SK-N-SH treated with all-trans-retinoic acid at 6 μM for 48 hours (cell line): ENCODE data around the gene CDH24.

ENCODE experiments used
- ATAC-seq: fragments of 200-7000 bp; cut with Tn5 transposase; 3 replicates; pipeline ENCODE4 v1.9.1; 2020; ENCODE audit warnings: mild to moderate bottlenecking, moderate library complexity
- ARNTL ChIP-seq: fragments of 450-650 bp; formaldehyde crosslinking; IDR thresholded peaks from 2 replicates; pipeline ENCODE4 v1.5.0; 2020; ENCODE audit warnings: low read depth, mild to moderate bottlenecking, moderate library complexity, borderline replicate concordance
- BACH2 ChIP-seq: fragments of 250-450 bp; sonication (Bioruptor Pico); IDR thresholded peaks from 2 replicates; pipeline ENCODE4 v1.9.0; 2021; ENCODE audit warnings: mild to moderate bottlenecking, borderline replicate concordance
- CSDC2 ChIP-seq: fragments of 250-450 bp; sonication (Bioruptor Pico); IDR thresholded peaks from 2 replicates; pipeline ENCODE4 v1.5.0; 2020; ENCODE audit warnings: mild to moderate bottlenecking, moderate library complexity
- GLIS3 ChIP-seq: fragments of 250-450 bp; sonication (Bioruptor Pico); IDR thresholded peaks from 2 replicates; pipeline ENCODE4 v1.5.0; 2020; ENCODE audit warnings: mild to moderate bottlenecking, moderate library complexity
- ISL1 ChIP-seq: fragments of 250-450 bp; sonication (Bioruptor Pico); IDR thresholded peaks from 2 replicates; pipeline ENCODE4 v2.1.2; 2022; ENCODE audit warnings: mild to moderate bottlenecking, moderate library complexity
- OSR1 ChIP-seq: fragments of 250-450 bp; sonication (Bioruptor Pico); IDR thresholded peaks from 2 replicates; pipeline ENCODE4 v1.8.0; 2022; ENCODE audit warnings: moderate library complexity, mild to moderate bottlenecking, inconsistent platforms
- PPARA ChIP-seq: fragments of 250-450 bp; sonication (Bioruptor Pico); IDR thresholded peaks from 2 replicates; pipeline ENCODE4 v1.5.0; 2020; ENCODE audit warnings: mild to moderate bottlenecking, borderline replicate concordance
- RARB ChIP-seq: fragments of 250-450 bp; sonication (Bioruptor Pico); IDR thresholded peaks from 2 replicates; pipeline ENCODE4 v1.8.0; 2021; ENCODE audit warnings: mild to moderate bottlenecking, moderate library complexity
- TCF4 ChIP-seq: fragments of 250-450 bp; sonication (Bioruptor Pico); IDR thresholded peaks from 2 replicates; pipeline ENCODE4 v1.8.0; 2021; ENCODE audit warnings: mild to moderate bottlenecking, moderate library complexity, borderline replicate concordance
- TOX ChIP-seq: fragments of 250-450 bp; sonication (Bioruptor Pico); IDR thresholded peaks from 2 replicates; pipeline ENCODE4 v1.8.0; 2021; ENCODE audit warnings: mild to moderate bottlenecking, moderate library complexity, borderline replicate concordance
- ZFP30 ChIP-seq: fragments of 450-650 bp; formaldehyde crosslinking; IDR thresholded peaks from 2 replicates; pipeline ENCODE4 v1.5.0; 2022; ENCODE audit warnings: mild to moderate bottlenecking, moderate library complexity
- ZNF565 ChIP-seq: fragments of 450-650 bp; formaldehyde crosslinking; conservative IDR thresholded peaks from 2 replicates; pipeline ENCODE4 v1.5.0; 2020; ENCODE audit warnings: low read depth, mild to moderate bottlenecking, moderate library complexity
- ZNF70 ChIP-seq: fragments of 450-650 bp; formaldehyde crosslinking; IDR thresholded peaks from 2 replicates; pipeline ENCODE4 v1.5.0; 2020; ENCODE audit warnings: mild to moderate bottlenecking, moderate library complexity
- ZNF8 ChIP-seq: fragments of 450-650 bp; formaldehyde crosslinking; IDR thresholded peaks from 2 replicates; pipeline ENCODE4 v1.5.0; 2020; ENCODE audit warnings: mild to moderate bottlenecking, moderate library complexity
- TF ChIP-seq, protein P1 (sequence below): fragments of 250-450 bp; sonication (Bioruptor Pico); IDR thresholded peaks from 2 replicates; pipeline ENCODE4 v1.5.0; 2020; ENCODE audit warnings: mild to moderate bottlenecking, moderate library complexity
- TF ChIP-seq, protein P2 (sequence below): fragments of 250-450 bp; sonication (Bioruptor Pico); IDR thresholded peaks from 2 replicates; pipeline ENCODE4 v1.8.0; 2020; ENCODE audit warnings: mild to moderate bottlenecking, moderate library complexity, borderline replicate concordance
- TF ChIP-seq, protein P3 (sequence below): fragments of 250-450 bp; sonication (Bioruptor Pico); IDR thresholded peaks from 2 replicates; pipeline ENCODE4 v1.5.1; 2021; ENCODE audit warnings: mild to moderate bottlenecking, moderate library complexity

CDH24 gene

DNA sequence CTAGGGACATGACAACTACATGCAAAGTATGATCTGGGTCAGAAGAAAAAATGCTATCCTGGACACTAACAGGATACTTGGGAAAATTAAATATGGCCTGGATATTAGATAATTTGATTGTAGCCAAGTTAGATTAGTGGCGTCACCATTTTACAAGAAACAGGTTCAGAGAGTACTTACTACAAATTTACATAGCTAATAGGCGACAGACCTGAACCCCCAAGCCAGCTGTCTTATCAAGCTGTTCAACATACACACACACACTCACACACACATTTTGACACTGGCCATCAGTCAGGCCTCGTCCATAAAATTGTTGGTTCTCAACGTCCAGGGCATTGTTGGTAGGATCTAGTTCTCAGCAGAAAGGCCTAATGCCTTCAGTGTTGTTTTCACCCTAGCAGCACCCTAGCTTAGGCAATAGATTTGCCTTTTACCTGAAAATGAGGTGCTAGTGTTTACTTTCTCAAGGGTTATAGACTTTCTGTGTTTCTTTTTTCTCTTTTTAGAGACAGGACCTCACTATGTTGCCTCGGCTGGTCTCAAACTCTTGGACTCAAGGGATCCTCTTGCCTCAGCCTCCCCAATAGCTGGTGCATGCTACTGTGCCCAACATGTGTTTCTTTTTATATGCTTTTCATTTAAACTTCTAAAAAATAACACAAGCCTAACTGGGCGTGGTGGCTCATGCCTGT is 44.1 kb downstream of the CDH24 start:
- peak; percentile 29; the same call in 1 of the 3 replicates for ATAC-seq
- TF ChIP-seq PPARA (CRISPR knock-in tag) (no peak), RARB (CRISPR knock-in tag) (no peak), ARNTL (CRISPR knock-in tag) (no peak), GLIS3 (CRISPR knock-in tag) (no peak), ZNF70 (CRISPR knock-in tag) (0 out of 2 replicates have a peak, but pooled peaks have one; percentile 20), TCF4 (peak; percentile 79; the same call in 1 of the 2 replicates)
- TF ChIP-seq, protein P1, sequence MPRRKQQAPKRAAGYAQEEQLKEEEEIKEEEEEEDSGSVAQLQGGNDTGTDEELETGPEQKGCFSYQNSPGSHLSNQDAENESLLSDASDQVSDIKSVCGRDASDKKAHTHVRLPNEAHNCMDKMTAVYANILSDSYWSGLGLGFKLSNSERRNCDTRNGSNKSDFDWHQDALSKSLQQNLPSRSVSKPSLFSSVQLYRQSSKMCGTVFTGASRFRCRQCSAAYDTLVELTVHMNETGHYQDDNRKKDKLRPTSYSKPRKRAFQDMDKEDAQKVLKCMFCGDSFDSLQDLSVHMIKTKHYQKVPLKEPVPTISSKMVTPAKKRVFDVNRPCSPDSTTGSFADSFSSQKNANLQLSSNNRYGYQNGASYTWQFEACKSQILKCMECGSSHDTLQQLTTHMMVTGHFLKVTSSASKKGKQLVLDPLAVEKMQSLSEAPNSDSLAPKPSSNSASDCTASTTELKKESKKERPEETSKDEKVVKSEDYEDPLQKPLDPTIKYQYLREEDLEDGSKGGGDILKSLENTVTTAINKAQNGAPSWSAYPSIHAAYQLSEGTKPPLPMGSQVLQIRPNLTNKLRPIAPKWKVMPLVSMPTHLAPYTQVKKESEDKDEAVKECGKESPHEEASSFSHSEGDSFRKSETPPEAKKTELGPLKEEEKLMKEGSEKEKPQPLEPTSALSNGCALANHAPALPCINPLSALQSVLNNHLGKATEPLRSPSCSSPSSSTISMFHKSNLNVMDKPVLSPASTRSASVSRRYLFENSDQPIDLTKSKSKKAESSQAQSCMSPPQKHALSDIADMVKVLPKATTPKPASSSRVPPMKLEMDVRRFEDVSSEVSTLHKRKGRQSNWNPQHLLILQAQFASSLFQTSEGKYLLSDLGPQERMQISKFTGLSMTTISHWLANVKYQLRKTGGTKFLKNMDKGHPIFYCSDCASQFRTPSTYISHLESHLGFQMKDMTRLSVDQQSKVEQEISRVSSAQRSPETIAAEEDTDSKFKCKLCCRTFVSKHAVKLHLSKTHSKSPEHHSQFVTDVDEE, result no peak

DNA sequence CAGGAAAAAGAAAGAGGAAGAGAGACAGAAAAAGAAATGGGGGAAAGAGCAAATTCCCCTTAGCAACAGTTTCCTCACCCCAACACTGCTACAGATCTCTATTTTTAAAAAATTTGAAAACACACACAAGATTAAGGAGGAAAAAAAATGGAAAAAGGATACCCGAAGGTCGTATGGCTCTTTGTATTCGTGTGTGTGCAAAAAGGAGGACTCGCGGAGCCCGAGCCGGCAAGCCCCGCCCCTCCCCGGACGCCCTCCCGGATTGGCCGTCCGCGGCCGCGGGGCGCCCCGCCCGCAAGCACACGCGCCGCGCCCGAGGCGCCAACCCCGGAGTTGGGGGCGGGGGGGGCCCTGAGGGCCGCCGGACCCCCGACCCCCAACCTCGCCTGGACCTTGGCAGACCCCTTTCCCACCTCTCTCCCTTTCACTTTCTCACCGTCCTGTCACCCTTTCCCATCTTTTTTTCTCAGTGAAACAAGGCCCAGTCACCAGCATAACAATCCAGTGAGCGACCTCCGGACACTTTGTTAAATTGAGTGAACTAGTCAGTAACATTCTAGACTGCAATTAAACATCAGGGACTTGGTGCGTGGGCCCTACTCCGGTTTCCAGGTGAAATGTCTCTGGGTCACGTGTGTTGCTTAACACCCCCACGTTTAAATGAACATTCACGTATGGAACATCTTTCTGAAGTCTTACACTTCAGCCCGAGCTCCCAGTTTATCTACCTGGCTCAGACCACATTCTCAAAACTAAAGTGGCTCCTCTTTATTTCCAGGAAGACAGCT is 47.2 kb downstream of the CDH24 start, which contains the start of gene C14orf93:
TSS of gene C14orf93 (minus strand) at position 205 of the 788 bp plus-strand sequence. CDS start 11,120 bp downstream, outside the sequence.
- no peak for TF ChIP-seq ZNF8 (CRISPR knock-in tag)
- TF ChIP-seq, protein P1, result peak; percentile 50; the same call in 1 of the 2 replicates
- TF ChIP-seq, all 23 proteins: peak for 1
- ATAC-seq, result peak; percentile 25

DNA sequence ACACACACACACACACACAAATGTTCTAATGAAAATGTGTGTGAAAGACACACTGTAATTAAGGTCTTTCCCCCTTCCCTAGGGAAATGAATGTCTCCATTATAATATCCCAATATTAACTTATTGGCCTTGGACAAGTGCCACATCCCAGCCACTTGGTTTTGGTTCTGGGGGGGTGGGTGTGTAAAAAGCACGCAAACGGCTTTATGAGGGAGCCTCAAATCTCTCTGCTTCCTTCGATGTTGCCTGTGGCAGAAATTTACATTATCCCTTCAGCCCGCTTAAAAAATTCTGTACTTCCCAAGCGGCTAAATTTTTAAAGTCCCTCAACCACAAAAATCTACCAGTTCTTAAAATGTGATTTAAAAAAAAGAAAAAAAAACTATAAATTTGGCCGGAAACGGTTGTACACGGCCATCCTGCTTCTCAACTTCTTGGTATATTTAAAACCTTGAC is 47.8 kb downstream of the CDH24 start:
- TF ChIP-seq, protein P2, sequence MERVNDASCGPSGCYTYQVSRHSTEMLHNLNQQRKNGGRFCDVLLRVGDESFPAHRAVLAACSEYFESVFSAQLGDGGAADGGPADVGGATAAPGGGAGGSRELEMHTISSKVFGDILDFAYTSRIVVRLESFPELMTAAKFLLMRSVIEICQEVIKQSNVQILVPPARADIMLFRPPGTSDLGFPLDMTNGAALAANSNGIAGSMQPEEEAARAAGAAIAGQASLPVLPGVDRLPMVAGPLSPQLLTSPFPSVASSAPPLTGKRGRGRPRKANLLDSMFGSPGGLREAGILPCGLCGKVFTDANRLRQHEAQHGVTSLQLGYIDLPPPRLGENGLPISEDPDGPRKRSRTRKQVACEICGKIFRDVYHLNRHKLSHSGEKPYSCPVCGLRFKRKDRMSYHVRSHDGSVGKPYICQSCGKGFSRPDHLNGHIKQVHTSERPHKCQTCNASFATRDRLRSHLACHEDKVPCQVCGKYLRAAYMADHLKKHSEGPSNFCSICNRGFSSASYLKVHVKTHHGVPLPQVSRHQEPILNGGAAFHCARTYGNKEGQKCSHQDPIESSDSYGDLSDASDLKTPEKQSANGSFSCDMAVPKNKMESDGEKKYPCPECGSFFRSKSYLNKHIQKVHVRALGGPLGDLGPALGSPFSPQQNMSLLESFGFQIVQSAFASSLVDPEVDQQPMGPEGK (CRISPR knock-in tag), result no peak
- no peak for TF ChIP-seq OSR1 (CRISPR knock-in tag)
- TF ChIP-seq, protein P1, result no peak
- no peak for TF ChIP-seq ISL1 (CRISPR knock-in tag)
- no peak for TF ChIP-seq BACH2 (CRISPR knock-in tag)
- no peak for TF ChIP-seq ZNF565 (CRISPR knock-in tag)
- no peak for TF ChIP-seq ZNF8 (CRISPR knock-in tag)
- no peak for ATAC-seq

DNA sequence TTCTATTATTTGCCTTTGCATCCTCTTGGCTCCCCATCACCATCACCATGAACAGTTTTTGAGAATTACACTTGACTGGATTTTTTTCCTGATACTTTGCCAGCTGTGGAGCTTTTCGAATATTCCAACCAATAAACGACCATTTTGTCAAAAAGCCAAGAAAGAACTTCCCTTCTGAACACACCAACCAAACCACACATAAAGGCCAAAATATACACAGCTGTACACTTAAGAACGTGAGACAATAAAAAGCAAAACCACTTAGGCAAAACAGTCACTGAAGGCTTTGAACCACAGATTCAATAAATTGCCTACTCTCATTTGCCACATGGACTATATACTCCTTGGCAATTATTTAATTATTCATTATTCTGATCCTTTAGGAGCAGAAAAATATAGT is 48.5 kb downstream of the CDH24 start:
- TF ChIP-seq TOX (CRISPR knock-in tag) (no peak), ZNF8 (CRISPR knock-in tag) (no peak), RARB (CRISPR knock-in tag) (no peak), ZFP30 (CRISPR knock-in tag) (no peak), ZNF70 (CRISPR knock-in tag) (no peak), CSDC2 (CRISPR knock-in tag) (no peak)
- TF ChIP-seq, protein P3, sequence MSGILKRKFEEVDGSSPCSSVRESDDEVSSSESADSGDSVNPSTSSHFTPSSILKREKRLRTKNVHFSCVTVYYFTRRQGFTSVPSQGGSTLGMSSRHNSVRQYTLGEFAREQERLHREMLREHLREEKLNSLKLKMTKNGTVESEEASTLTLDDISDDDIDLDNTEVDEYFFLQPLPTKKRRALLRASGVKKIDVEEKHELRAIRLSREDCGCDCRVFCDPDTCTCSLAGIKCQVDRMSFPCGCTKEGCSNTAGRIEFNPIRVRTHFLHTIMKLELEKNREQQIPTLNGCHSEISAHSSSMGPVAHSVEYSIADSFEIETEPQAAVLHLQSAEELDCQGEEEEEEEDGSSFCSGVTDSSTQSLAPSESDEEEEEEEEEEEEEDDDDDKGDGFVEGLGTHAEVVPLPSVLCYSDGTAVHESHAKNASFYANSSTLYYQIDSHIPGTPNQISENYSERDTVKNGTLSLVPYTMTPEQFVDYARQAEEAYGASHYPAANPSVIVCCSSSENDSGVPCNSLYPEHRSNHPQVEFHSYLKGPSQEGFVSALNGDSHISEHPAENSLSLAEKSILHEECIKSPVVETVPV (CRISPR knock-in tag), result no peak
- TF ChIP-seq, all 23 proteins: peak for 0
- no peak for ATAC-seq
